ENCODE results near the gene ANKRD55. TPM values are rescaled to one million over a fixed set of nuclear protein-coding genes. Genes with fewer than 3 reads are reported as not detected.

ANKRD55 gene
- total and polyA plus RNA-seq, 2 donors (not counting 3 experiments of a cell fraction or from before 2014, with no cell fraction given): 1.4 to 2.1 TPM

DNA sequence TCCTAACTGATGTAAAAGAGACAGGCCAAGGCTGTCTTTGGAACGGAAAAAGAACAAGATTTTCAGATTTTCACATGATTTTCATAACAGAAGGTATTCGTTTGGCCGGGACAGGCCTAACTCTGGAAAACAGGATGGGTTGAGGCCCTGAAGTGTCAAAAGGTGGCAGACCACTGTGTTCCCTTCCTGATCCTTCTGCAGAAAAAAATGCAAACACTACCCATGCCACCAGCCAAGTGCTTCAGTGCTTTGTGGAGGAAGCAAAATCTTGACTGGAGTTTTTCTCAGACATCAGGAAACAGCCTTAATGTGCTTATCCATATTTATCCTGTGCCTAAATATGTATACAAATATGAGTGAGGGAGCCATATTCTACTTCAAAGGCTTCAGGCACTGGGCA lies 124.9 kb downstream of the ANKRD55 start:
- H3K4me3 ChIP-seq (replicated peaks in 1 of 3; ENCODE audit: insufficient read depth in 1 of 3, low read depth in 1 of 3, low read length in 3 of 3): no peak overlapping the region
- no peak overlapping the region for H3K4me2 ChIP-seq (ENCODE audit: insufficient read depth, low read length)
- H3K27ac ChIP-seq (ENCODE audit: insufficient read depth, low read depth, low read length): no peak overlapping the region
- H3K36me3 ChIP-seq (ENCODE audit: control insufficient read depth in 2 of 2, extremely low read depth in 1 of 2, insufficient read depth in 2 of 2, low read length in 2 of 2): no peaks in the 10 kb centered on the region
- DNase-seq (ENCODE audit: low read depth, low spot score) (peak; percentile 94), FAIRE-seq (peak; percentile 60)
- H3K27me3 ChIP-seq (ENCODE audit: control insufficient read depth in 2 of 2, insufficient read depth in 2 of 2, low read length in 2 of 2): no peaks in the 10 kb centered on the region
- H2AFZ ChIP-seq (ENCODE audit: low read depth, low read length): peak overlapping the region; percentile 64
- peaks cover 5% of the 10 kb centered on the region for H3K4me1 ChIP-seq (ENCODE audit: control insufficient read depth, extremely low read depth, insufficient read depth, low read length)
- dilution Hi-C loops (cut with MboI; ENCODE audit: extremely low pct_ligation_motif_present, low sequenced_read_pairs): no loop called here
- H3K9me1 ChIP-seq (replicated peaks; ENCODE audit: control insufficient read depth, extremely low read depth, insufficient read depth, low read length): no peaks in the 10 kb centered on the region
- ChIA-PET CTCF (interaction anchor here (1.0 to 1.7 kb wide), 2 partner anchors 18 to 118 kb away, joined by 3 read pairs; no protein-coding TSS in a partner anchor), POLR2A (no interaction called here)
- BruUV-seq (replicated peaks): no TSS peak
- H3K9ac ChIP-seq (replicated peaks; ENCODE audit: extremely low read depth, insufficient read depth, low read length): no peak overlapping the region
- H4K20me1 ChIP-seq (replicated peaks; ENCODE audit: control insufficient read depth, extremely low read depth, insufficient read depth, low read length): no peaks in the 10 kb centered on the region
- H3K9me3 ChIP-seq (replicated peaks; ENCODE audit: control insufficient read depth, insufficient read depth, low read length): no peaks in the 10 kb centered on the region
- TF ChIP-seq MAX (IDR thresholded peaks at IDR 0.05; ENCODE audit: insufficient read depth, insufficient read length) (no peak), JUN (IDR thresholded peaks at IDR 0.05; ENCODE audit: borderline replicate concordance, insufficient read depth, insufficient read length, low read depth) (no peak), MYC (IDR thresholded peaks at IDR 0.05; ENCODE audit: low read depth, low read length) (no peak), FOS (IDR thresholded peaks at IDR 0.05; ENCODE audit: borderline replicate concordance, insufficient read depth, low read length) (no peak), POLR2AphosphoS5 (IDR thresholded peaks at IDR 0.05; ENCODE audit: insufficient read depth, low read depth, low read length) (no peak), POLR2A (IDR thresholded peaks at IDR 0.05; ENCODE audit: low read depth, low read length) (no peak), EZH2 (IDR thresholded peaks at IDR 0.05; ENCODE audit: borderline replicate concordance, low read depth, low read length, severe bottlenecking) (no peak), GATA2 (IDR thresholded peaks at IDR 0.05; ENCODE audit: insufficient read depth, insufficient read length, low read depth, low read length) (no peak)
- TF ChIP-seq, protein P1, sequence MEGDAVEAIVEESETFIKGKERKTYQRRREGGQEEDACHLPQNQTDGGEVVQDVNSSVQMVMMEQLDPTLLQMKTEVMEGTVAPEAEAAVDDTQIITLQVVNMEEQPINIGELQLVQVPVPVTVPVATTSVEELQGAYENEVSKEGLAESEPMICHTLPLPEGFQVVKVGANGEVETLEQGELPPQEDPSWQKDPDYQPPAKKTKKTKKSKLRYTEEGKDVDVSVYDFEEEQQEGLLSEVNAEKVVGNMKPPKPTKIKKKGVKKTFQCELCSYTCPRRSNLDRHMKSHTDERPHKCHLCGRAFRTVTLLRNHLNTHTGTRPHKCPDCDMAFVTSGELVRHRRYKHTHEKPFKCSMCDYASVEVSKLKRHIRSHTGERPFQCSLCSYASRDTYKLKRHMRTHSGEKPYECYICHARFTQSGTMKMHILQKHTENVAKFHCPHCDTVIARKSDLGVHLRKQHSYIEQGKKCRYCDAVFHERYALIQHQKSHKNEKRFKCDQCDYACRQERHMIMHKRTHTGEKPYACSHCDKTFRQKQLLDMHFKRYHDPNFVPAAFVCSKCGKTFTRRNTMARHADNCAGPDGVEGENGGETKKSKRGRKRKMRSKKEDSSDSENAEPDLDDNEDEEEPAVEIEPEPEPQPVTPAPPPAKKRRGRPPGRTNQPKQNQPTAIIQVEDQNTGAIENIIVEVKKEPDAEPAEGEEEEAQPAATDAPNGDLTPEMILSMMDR (IDR thresholded peaks at IDR 0.05; ENCODE audit: extremely low read depth in 1 of 2, insufficient read depth in 1 of 2, low read depth in 1 of 2, low read length in 2 of 2): no peak
- H3K79me2 ChIP-seq (ENCODE audit: control insufficient read depth, insufficient read depth, low read length): no peaks in the 10 kb centered on the region
- intact Hi-C loops (cut with micrococcal nuclease): no loop called here

Measured in endothelial cell of umbilical vein (primary cell).